Omental fat pad (tissue), 4 donors: ENCODE data around the gene HCN3. TPM values are rescaled to one million over a fixed set of nuclear protein-coding genes. Genes with fewer than 3 reads are reported as not detected.

ENCODE experiments used
- ATAC-seq: fragments of 150-250 bp; one replicate; pipeline ENCODE4 v1.9.1; 2016; ENCODE audit warnings: mild to moderate bottlenecking, moderate library complexity; ENCODE audit not compliant: low FRiP score
- DNase-seq: peaks from one replicate; pipeline ENCODE4 v3.0.0-alpha.2; 2019; ENCODE audit warnings: low spot score
- CTCF ChIP-seq, 3 donors: fragments of 450-650 bp; IDR thresholded peaks; one replicate each; pipeline ENCODE4 v1.5.1; 2016 to 2017; ENCODE audit warnings: antibody characterized with exemption in 3 of 3, mild to moderate bottlenecking in 3 of 3, moderate library complexity in 2 of 3
- total RNA-seq, 4 donors: library from RNA; depleted of rRNA; stranded (reverse); fragments of >200 nt; gene quantifications; one replicate each; pipeline ENCODE4 v1.1.0, GENCODE V29; 2016

HCN3 gene
- total RNA-seq, 4 donors from 2014 or later: 0.36 to 2.3 (median 1.2) TPM

GRCh38 chr1:155322953-155323728, 45.9 kb downstream of the HCN3 start:
- TF ChIP-seq CTCF (IDR thresholded peaks at IDR 0.05): peak in 2 of 3 donors; percentile 86 to 93
- peak; percentile 72 for ATAC-seq
- peak; percentile 76 for DNase-seq

- ATAC-seq: peak; percentile 62
- DNase-seq: no peak
- no peak for TF ChIP-seq CTCF (IDR thresholded peaks at IDR 0.05)
Observed at GRCh38 chr1:155323729-155324036, 46.4 kb downstream of the HCN3 start.

GRCh38 chr1:155324037-155324716, 46.9 kb downstream of the HCN3 start:
- peak; percentile 83 for ATAC-seq
- no peak for TF ChIP-seq CTCF (IDR thresholded peaks at IDR 0.05)
- peak; percentile 77 for DNase-seq

GRCh38 chr1:155324717-155325602, 47.7 kb downstream of the HCN3 start:
- ATAC-seq (peak; percentile 8), DNase-seq (no peak)
- TF ChIP-seq CTCF (IDR thresholded peaks at IDR 0.05): no peak

- no peak for ATAC-seq
- no peak for DNase-seq
- no peak for TF ChIP-seq CTCF (IDR thresholded peaks at IDR 0.05)
Observed at GRCh38 chr1:155325603-155325893, 48.3 kb downstream of the HCN3 start.

GRCh38 chr1:155326020-155326526, 48.8 kb downstream of the HCN3 start:
- TF ChIP-seq CTCF (IDR thresholded peaks at IDR 0.05): no peak
- DNase-seq: no peak
- no peak for ATAC-seq
